Hematopoietic multipotent progenitor cell treated with erythropoietin and hydrocortisone succinate and interleukin-3 and kit ligand, for 15 days (in vitro differentiated cells): Measurements from ENCODE around the gene AGO3.
"Not testable (repeated sequence)": the region's sequence is repeated elsewhere in the genome, so short reads cannot be mapped to it uniquely, and the experiment has no call there.

Source experiments
- DNase-seq: peaks from one replicate; pipeline ENCODE4 v3.0.0-alpha.2; 2015; ENCODE audit warnings: low spot score

The AGO3 gene

GRCh38 chr1:35930593-35931445, at the start of gene AGO3:
AGO3 (plus strand) TSS chr1:35931105; CDS start chr1:35931427, 322 bp downstream.
- DNase-seq = peak; percentile 59

- no peak for DNase-seq
These were observed 49.0 kb upstream of the AGO3 start for GRCh38 chr1:35881850-35882273.

- DNase-seq = no peak
These were observed 48.3 kb upstream of the AGO3 start for GRCh38 chr1:35882586-35882944.

DNA sequence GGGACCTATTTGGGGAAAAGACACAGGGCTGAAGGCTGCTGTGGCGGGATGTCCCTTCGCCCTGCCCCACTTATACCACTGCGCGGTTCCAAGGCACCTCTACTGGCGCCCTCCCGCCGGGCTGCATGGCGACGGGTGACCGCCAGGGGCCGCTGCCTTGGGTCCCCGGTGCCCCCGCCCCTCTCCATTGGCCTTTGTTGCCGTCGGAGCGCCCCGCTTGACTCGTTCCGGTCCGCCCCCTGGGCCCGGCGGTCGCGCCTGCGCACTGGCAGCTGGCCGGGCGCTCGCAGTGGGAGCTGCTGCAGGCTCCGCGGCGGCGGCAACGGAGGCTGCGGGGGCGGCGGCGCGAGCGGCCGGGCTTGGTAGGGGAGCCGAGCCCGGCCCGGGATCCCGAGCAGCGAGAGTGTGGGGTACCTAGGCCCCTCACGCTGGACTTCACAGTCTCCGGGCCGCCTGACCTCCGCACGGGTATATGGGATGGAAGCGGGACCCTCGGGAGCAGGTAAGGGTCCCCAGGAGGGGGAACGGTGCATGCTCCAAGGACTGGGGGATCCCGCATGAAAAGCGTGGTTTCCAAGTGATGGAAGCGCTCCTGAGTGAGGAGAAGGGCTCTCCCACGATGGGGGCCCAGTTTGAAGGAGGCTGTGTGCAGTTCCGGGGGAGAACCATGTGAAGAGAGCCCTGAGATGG, 47.8 kb upstream of the AGO3 start, which contains the start of gene AGO1:
Gene AGO1, plus strand, starts transcription at position 265 of the 690 bp plus-strand sequence. Its CDS starts 213 bp downstream, at position 478.
- DNase-seq = peak; percentile 92

DNA sequence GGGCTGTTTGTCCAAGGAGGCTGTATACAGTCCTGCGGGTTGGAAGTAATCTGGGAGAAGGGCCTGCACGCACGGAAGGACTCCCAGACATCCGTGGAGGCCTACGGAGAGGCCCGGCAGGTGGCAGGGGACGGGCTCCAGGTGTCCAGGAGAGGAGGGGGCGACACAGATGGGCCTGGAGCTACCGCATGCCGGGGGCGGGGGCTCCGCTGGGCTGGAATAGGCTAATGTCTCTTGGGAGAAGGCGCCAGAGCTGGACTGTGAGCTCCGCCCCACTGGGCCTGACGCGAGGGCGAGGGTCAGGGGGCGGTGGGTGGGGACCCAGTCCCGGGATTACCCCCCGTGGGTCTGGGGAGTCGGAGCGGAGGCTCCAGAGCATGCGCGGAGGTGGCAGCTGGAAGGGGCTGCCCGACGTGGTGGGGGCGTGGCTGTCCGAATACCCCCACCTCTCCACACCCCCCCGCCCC, 47.2 kb upstream of the AGO3 start:
- DNase-seq = no peak

DNA sequence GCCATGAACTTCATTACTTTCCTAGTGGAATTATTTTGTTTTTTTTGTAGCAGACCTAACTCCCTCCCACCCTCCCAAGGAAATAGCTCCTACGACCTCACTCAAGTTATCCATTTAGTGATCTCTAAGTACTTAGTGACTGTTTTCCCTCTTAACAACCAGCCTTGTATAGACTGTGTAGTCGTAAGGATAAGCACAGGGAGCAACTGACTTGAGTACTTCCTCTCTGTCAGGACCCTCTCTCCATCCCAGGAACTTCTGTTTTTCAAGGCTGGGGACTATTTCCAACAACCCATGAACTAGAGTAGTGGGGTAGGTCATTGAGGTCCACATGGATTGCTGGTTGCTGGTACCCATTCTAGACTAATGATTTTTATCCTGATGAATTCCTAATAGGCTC, 46.0 kb upstream of the AGO3 start:
- DNase-seq = no peak

DNA sequence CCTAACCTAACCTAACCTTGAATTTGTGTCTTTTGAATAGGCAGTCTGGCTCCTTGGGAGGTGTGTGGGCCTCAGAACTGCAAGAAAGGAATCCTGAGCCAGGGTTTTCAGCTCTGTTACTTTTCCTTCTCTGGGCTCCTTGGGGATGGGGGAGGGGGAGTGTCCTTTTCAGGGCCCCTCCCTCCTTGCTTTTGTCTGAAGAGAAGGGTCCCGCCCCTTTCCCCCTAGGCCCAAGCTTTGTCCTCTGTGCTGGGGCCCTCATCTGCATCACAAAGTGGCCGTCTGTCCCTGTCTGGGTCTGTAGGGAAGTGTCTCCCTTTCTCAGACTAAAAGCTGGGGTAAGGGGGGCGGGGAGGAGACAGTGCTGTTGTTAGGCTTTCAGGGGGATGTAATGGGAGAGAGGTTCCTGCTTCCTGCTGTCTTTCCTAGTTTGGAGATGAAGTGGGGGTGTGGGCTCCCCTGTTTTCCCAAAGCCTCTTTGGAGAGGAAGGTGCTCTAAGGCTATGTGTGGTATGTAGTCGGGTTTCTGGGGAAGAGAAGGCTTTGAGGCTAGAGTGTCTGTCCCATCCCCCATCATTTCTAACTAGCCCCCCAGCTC, 44.8 kb upstream of the AGO3 start:
- DNase-seq = no peak

GRCh38 chr1:35886577-35887431, 44.1 kb upstream of the AGO3 start:
- DNase-seq = no peak

- no peak for DNase-seq
These were observed 43.4 kb upstream of the AGO3 start for GRCh38 chr1:35887508-35887907.

DNA sequence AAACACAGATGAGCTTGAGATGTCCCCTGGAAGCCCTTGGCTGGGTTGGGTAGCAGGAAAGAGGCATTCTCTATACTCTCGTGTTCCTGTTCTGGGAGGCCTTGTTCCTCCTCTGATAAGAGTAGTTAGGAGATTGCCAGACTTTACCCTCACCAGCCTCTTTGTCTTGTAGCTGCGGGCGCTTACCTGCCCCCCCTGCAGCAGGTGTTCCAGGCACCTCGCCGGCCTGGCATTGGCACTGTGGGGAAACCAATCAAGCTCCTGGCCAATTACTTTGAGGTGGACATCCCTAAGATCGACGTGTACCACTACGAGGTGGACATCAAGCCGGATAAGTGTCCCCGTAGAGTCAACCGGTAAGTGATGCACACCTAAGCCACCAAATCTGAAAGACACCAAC, 42.6 kb upstream of the AGO3 start:
- DNase-seq = no peak

DNA sequence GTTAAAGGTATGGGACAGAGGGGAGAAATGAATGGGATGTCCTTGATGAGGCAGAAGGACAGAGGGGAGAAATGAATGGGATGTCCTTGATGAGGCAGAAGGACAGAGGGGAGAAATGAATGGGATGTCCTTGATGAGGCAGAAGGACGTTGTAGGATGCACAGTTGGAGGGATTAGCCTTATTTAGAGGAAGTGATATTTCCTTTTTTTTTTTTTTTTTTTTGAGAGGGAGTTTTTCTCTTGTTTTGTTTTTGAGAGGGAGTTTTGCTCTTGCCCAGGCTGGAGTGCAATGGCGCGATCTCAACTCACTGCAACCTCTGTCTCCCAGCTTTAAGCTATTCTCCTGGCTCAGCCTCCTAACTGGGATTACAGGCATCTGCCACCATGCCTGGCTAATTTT, 41.9 kb upstream of the AGO3 start:
- DNase-seq = not testable (repeated sequence)

DNA sequence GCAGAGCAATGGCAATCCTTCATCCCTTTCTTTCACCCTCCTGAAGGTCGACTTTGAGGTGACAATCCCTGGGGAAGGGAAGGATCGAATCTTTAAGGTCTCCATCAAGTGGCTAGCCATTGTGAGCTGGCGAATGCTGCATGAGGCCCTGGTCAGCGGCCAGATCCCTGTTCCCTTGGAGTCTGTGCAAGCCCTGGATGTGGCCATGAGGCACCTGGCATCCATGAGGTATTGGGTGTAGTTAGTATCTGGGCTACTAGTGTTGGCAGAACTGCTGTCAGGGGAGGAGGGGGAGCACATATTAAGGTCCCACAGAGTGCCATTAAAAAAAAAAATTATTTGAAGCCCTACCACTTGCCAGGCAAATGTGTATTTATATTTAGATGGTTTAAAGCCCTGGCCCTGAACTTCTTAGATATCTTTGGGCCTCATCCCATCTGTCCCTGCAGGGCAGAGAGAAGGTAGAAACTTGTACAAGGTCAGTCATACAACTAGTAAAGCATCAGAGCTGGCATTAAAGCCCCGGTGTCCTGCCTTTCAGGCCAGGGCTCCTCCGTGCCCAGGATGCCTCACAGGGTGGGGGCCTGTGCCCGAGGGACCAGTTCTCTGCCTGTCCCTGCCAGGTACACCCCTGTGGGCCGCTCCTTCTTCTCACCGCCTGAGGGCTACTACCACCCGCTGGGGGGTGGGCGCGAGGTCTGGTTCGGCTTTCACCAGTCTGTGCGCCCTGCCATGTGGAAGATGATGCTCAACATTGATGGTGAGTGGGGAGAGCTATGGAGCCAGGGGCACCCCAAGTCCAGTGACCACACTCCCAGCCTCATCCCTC, 37.6 kb upstream of the AGO3 start:
- DNase-seq = no peak

GRCh38 chr1:35894183-35894582, 36.7 kb upstream of the AGO3 start:
- DNase-seq = no peak

- no peak for DNase-seq
These were observed 36.2 kb upstream of the AGO3 start for GRCh38 chr1:35894656-35895055.

- no peak for DNase-seq
These were observed 31.0 kb upstream of the AGO3 start for GRCh38 chr1:35899941-35900340.

GRCh38 chr1:35901235-35901634, 29.7 kb upstream of the AGO3 start:
- DNase-seq = no peak

DNA sequence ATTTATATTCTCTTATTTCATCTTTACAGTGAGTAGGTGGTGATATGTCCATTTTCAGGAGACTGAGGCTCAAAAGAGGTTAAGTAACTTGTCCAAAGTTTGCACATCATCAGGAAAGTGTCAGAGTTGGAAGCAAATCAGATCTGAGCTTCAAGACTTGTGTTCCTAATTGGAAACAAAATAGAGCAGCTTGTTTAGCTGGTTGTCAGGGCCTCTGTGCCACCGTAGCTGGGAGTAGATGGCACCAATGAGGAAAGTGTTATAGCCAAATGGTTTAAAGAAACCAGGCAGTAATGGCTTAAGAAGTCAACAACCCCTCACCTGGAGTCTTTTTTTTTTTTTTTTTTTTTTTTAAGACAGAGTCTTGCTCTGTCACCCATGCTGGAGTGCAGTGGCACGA, 28.2 kb upstream of the AGO3 start:
- DNase-seq = no peak

GRCh38 chr1:35914717-35915116, 16.2 kb upstream of the AGO3 start:
- DNase-seq = no peak

- DNase-seq = no peak
These were observed 15.2 kb upstream of the AGO3 start for GRCh38 chr1:35915693-35916092.

- no peak for DNase-seq
These were observed 7.1 kb upstream of the AGO3 start for GRCh38 chr1:35923791-35924221.

- DNase-seq = no peak
These were observed 6.1 kb upstream of the AGO3 start for GRCh38 chr1:35924838-35925237.
